Measurements from ENCODE around the gene SSX2IP.

SSX2IP gene

DNA sequence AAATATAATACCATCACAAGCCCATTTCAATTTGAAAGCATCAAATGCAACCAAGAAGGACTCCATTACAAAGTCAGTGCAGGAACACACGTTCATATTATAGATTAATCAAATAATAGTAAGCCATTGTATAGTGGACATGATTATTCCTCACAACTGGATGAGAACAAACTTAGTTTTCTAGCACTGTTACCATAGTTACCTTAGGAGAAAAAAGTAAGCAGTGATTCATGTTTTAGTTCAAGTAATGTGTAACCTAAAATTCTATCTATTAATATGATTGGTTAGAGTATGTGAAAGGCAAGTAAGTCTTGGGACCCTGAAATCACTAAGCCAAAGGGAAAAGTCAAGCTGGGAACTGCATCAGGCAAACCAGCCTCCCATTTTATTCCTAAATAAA lies 15.2 kb downstream of the SSX2IP start:
- Histone ChIP-seq H3K4me1 (ENCODE audit: insufficient read depth, low read length, severe bottlenecking) (peaks cover 5% of the 10 kb centered on the region), H4K20me1 (ENCODE audit: insufficient read depth, low read length) (no peaks in the 10 kb centered on the region), H3K36me3 (ENCODE audit: insufficient read depth, low read length) (peaks cover 18% of the 10 kb centered on the region; the same call in 1 of the 2 replicates), H3F3A (ENCODE audit: insufficient read depth, low read length) (no peaks in the 10 kb centered on the region), H3K4me2 (ENCODE audit: low read length) (no peak overlapping the region), H3K9me3 (ENCODE audit: low read length) (no peaks in the 10 kb centered on the region), H3K9me2 (ENCODE audit: low read depth, low read length) (no peaks in the 10 kb centered on the region), H3K27me3 (ENCODE audit: insufficient read depth, low read length) (no peaks in the 10 kb centered on the region), H3K27ac (ENCODE audit: low read depth, low read length, poor library complexity, severe bottlenecking) (no peak overlapping the region), H3K79me2 (ENCODE audit: insufficient read depth, low read length) (peaks cover 72% of the 10 kb centered on the region), H3K4me3 (ENCODE audit: low read depth, low read length, poor library complexity, severe bottlenecking) (no peak overlapping the region), H3K9ac (ENCODE audit: low read length) (no peak overlapping the region), H2AFZ (ENCODE audit: low read length) (no peak overlapping the region)
- TF ChIP-seq, protein P1, sequence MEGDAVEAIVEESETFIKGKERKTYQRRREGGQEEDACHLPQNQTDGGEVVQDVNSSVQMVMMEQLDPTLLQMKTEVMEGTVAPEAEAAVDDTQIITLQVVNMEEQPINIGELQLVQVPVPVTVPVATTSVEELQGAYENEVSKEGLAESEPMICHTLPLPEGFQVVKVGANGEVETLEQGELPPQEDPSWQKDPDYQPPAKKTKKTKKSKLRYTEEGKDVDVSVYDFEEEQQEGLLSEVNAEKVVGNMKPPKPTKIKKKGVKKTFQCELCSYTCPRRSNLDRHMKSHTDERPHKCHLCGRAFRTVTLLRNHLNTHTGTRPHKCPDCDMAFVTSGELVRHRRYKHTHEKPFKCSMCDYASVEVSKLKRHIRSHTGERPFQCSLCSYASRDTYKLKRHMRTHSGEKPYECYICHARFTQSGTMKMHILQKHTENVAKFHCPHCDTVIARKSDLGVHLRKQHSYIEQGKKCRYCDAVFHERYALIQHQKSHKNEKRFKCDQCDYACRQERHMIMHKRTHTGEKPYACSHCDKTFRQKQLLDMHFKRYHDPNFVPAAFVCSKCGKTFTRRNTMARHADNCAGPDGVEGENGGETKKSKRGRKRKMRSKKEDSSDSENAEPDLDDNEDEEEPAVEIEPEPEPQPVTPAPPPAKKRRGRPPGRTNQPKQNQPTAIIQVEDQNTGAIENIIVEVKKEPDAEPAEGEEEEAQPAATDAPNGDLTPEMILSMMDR (IDR thresholded peaks at IDR 0.05; ENCODE audit: low read length) = no peak
- TF ChIP-seq EZH2 (IDR thresholded peaks at IDR 0.05; ENCODE audit: borderline replicate concordance, low read length) = no peak

DNA sequence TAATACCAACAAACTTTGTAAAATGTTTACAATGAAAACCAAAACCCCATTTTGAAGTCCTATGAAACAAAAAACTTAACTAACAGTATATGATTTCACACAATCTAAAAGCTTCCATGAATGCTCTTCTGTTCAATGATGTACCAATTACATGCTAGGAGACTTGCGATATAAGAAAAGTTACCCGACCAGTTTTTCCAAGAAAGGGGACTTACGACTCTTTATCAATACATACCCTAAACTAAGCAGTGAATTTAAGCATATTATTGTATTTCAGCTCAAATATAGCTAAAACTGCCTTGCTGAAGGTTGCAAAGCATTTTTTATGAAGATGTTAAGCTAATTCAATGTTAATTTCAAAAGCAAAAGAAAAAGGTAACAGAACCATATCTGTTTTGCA lies 15.6 kb downstream of the SSX2IP start:
- Histone ChIP-seq H3K27me3 (ENCODE audit: insufficient read depth, low read length) (no peaks in the 10 kb centered on the region), H3K4me3 (ENCODE audit: low read depth, low read length, poor library complexity, severe bottlenecking) (no peak overlapping the region), H3K4me1 (ENCODE audit: insufficient read depth, low read length, severe bottlenecking) (peaks cover 5% of the 10 kb centered on the region), H2AFZ (ENCODE audit: low read length) (no peak overlapping the region), H3K36me3 (ENCODE audit: insufficient read depth, low read length) (peaks cover 20% of the 10 kb centered on the region; the same call in 1 of the 2 replicates), H3K27ac (ENCODE audit: low read depth, low read length, poor library complexity, severe bottlenecking) (no peak overlapping the region), H4K20me1 (ENCODE audit: insufficient read depth, low read length) (no peaks in the 10 kb centered on the region), H3K79me2 (ENCODE audit: insufficient read depth, low read length) (peaks cover 68% of the 10 kb centered on the region), H3F3A (ENCODE audit: insufficient read depth, low read length) (no peaks in the 10 kb centered on the region), H3K9me3 (ENCODE audit: low read length) (no peaks in the 10 kb centered on the region), H3K4me2 (ENCODE audit: low read length) (no peak overlapping the region), H3K9ac (ENCODE audit: low read length) (no peak overlapping the region), H3K9me2 (ENCODE audit: low read depth, low read length) (no peaks in the 10 kb centered on the region)
- TF ChIP-seq EZH2 (IDR thresholded peaks at IDR 0.05; ENCODE audit: borderline replicate concordance, low read length) = no peak
- TF ChIP-seq, protein P1 (IDR thresholded peaks at IDR 0.05; ENCODE audit: low read length) = no peak

DNA sequence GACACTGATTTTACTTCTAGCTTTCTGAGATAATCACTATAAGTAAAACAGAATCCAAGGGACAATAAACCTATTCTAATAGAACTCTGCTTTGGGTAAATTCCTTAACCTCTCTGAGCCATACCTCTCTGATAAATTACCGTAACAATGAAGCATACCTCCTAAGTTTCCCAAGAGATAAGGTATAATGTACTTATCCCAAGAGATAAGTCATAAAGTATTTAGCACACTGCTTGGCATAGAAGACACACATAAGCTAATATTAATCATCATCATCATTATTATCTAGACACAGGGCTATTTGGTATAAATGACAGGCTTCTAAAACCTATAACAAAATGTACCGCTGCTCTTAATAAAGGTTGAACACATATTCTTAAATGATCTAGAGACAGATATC lies 16.2 kb downstream of the SSX2IP start:
- Histone ChIP-seq H3K4me2 (ENCODE audit: low read length) (no peak overlapping the region), H4K20me1 (ENCODE audit: insufficient read depth, low read length) (no peaks in the 10 kb centered on the region), H3K9me2 (ENCODE audit: low read depth, low read length) (no peaks in the 10 kb centered on the region), H3K9ac (ENCODE audit: low read length) (no peak overlapping the region), H3K79me2 (ENCODE audit: insufficient read depth, low read length) (peaks cover 61% of the 10 kb centered on the region), H3K27ac (ENCODE audit: low read depth, low read length, poor library complexity, severe bottlenecking) (no peak overlapping the region), H3F3A (ENCODE audit: insufficient read depth, low read length) (no peaks in the 10 kb centered on the region), H3K4me1 (ENCODE audit: insufficient read depth, low read length, severe bottlenecking) (peaks cover 5% of the 10 kb centered on the region), H3K27me3 (ENCODE audit: insufficient read depth, low read length) (no peaks in the 10 kb centered on the region), H3K36me3 (ENCODE audit: insufficient read depth, low read length) (peaks cover 22% of the 10 kb centered on the region; the same call in 1 of the 2 replicates), H3K4me3 (ENCODE audit: low read depth, low read length, poor library complexity, severe bottlenecking) (no peak overlapping the region), H2AFZ (ENCODE audit: low read length) (no peak overlapping the region), H3K9me3 (ENCODE audit: low read length) (no peaks in the 10 kb centered on the region)
- no peak for TF ChIP-seq EZH2 (IDR thresholded peaks at IDR 0.05; ENCODE audit: borderline replicate concordance, low read length)
- TF ChIP-seq, protein P1 (IDR thresholded peaks at IDR 0.05; ENCODE audit: low read length) = no peak
